Measurements from ENCODE around the gene BOLA1. TPM values are rescaled to one million over a fixed set of nuclear protein-coding genes. Genes with fewer than 3 reads are reported as not detected.

Gene BOLA1
- total RNA-seq, 2 donors from 2014 or later, result 9.6 to 35.5 TPM

GRCh38 chr1:149906570-149907075 is 7.3 kb downstream of the BOLA1 start:
- Histone ChIP-seq H3K36me3 (replicated peaks in 1 of 2; ENCODE audit: insufficient read depth in 1 of 2, low read depth in 2 of 2) (no peaks in the 10 kb centered on the region), H3K4me1 (no peaks in the 10 kb centered on the region), H3K27me3 (no peaks in the 10 kb centered on the region), H3K4me3 (no peak overlapping the region), H3K9me3 (no peaks in the 10 kb centered on the region), H3K27ac (no peak overlapping the region)
- DNase-seq, result no peak
- intact Hi-C loops (cut with DNase I), result no loop called here
- ATAC-seq, result no peak
- no peak for TF ChIP-seq CTCF (IDR thresholded peaks at IDR 0.05)
- no peak for TF ChIP-seq POLR2A (IDR thresholded peaks at IDR 0.05)
- 57 to 60% methylated on average over 10 of the region's 10 CpGs for whole genome bisulfite sequencing, 2 donors

- H3K9me3 ChIP-seq, result no peaks in the 10 kb centered on the region
- intact Hi-C loops (cut with DNase I), result no loop called here
- no peak for DNase-seq
- no peak overlapping the region for H3K4me3 ChIP-seq
- 50 to 54% methylated on average over 1 of the region's 1 CpG for WGBS, 2 donors
- H3K4me1 ChIP-seq, result peaks cover 6% of the 10 kb centered on the region
- TF ChIP-seq CTCF (IDR thresholded peaks at IDR 0.05), result no peak
- no peak for TF ChIP-seq POLR2A (IDR thresholded peaks at IDR 0.05)
- H3K27ac ChIP-seq, result no peak overlapping the region
- H3K36me3 ChIP-seq (replicated peaks in 1 of 2; ENCODE audit: insufficient read depth in 1 of 2, low read depth in 2 of 2), result no peaks in the 10 kb centered on the region
- no peak for ATAC-seq
- H3K27me3 ChIP-seq, result no peaks in the 10 kb centered on the region
These were observed 15.2 kb downstream of the BOLA1 start for GRCh38 chr1:149914545-149914944.

GRCh38 chr1:149915429-149916192 is 16.2 kb downstream of the BOLA1 start:
- DNase-seq (no peak), ATAC-seq (no peak)
- no peaks in the 10 kb centered on the region for H3K27me3 ChIP-seq
- no peak overlapping the region for H3K4me3 ChIP-seq
- no peaks in the 10 kb centered on the region for H3K9me3 ChIP-seq
- H3K36me3 ChIP-seq (replicated peaks in 1 of 2; ENCODE audit: insufficient read depth in 1 of 2, low read depth in 2 of 2), result no peaks in the 10 kb centered on the region
- no peak overlapping the region for H3K27ac ChIP-seq
- intact Hi-C loops (cut with DNase I), result no loop called here
- WGBS, 2 donors, result 78 to 80% methylated on average over 11 of the region's 11 CpGs
- H3K4me1 ChIP-seq, result peaks cover 6% of the 10 kb centered on the region
- no peak for TF ChIP-seq POLR2A (IDR thresholded peaks at IDR 0.05)
- no peak for TF ChIP-seq CTCF (IDR thresholded peaks at IDR 0.05)

GRCh38 chr1:149916193-149916897 is 17.0 kb downstream of the BOLA1 start:
- ATAC-seq, result no peak
- DNase-seq, result no peak

More at GRCh38 chr1:149916193-149916897, 17.0 kb downstream of the BOLA1 start:
- Histone ChIP-seq H3K4me3 (no peak overlapping the region), H3K27me3 (no peaks in the 10 kb centered on the region), H3K36me3 (replicated peaks in 1 of 2; ENCODE audit: insufficient read depth in 1 of 2, low read depth in 2 of 2) (no peaks in the 10 kb centered on the region), H3K4me1 (peaks cover 6% of the 10 kb centered on the region), H3K9me3 (no peaks in the 10 kb centered on the region), H3K27ac (no peak overlapping the region)
- WGBS, 2 donors, result 23 to 32% methylated on average over 9 of the region's 9 CpGs
- no peak for TF ChIP-seq CTCF (IDR thresholded peaks at IDR 0.05)
- TF ChIP-seq POLR2A (IDR thresholded peaks at IDR 0.05), result no peak
- intact Hi-C loops (cut with DNase I), result no loop called here
